NOMO-1 treated with DMSO at 0.1 percent for 48 hours (cell line): ENCODE data around the gene PGAP2.
A peak's percentile ranks its signal among the peaks of the same experiment; 100 is the strongest.
"Not testable (repeated sequence)": the region's sequence is repeated elsewhere in the genome, so short reads cannot be mapped to it uniquely, and the experiment has no call there.

Experiments used
- DNase-seq: peaks from one replicate; lab custom pipeline; 2025; ENCODE audit not compliant: unreplicated experiment; lab: John Stamatoyannopoulos, UW

Gene PGAP2

GRCh38 chr11:3803726-3804495, 4.4 kb upstream of the PGAP2 start:
- no peak for DNase-seq

- DNase-seq, result peak; percentile 81
Measured at GRCh38 chr11:3808861-3809623, 682 bp downstream of the PGAP2 start.

GRCh38 chr11:3809624-3809928, 1.2 kb downstream of the PGAP2 start:
- no peak for DNase-seq

- no peak for DNase-seq
Measured at GRCh38 chr11:3810446-3810845, 2.1 kb downstream of the PGAP2 start.

GRCh38 chr11:3810951-3811350, 2.6 kb downstream of the PGAP2 start:
- no peak for DNase-seq

GRCh38 chr11:3814832-3815231, 6.5 kb downstream of the PGAP2 start:
- not testable (repeated sequence) for DNase-seq

GRCh38 chr11:3815845-3816244, 7.5 kb downstream of the PGAP2 start:
- DNase-seq, result no peak

GRCh38 chr11:3816673-3817072, 8.3 kb downstream of the PGAP2 start:
- no peak for DNase-seq

- DNase-seq, result no peak
Measured at GRCh38 chr11:3817181-3817800, 8.9 kb downstream of the PGAP2 start.

GRCh38 chr11:3820971-3821370, 12.6 kb downstream of the PGAP2 start:
- no peak for DNase-seq

GRCh38 chr11:3822312-3822711, 14.0 kb downstream of the PGAP2 start:
- no peak for DNase-seq

GRCh38 chr11:3823303-3823702, 14.9 kb downstream of the PGAP2 start:
- no peak for DNase-seq

- DNase-seq, result no peak
Measured at GRCh38 chr11:3823762-3824506, 15.6 kb downstream of the PGAP2 start.

- DNase-seq, result peak; percentile 76
Measured at GRCh38 chr11:3824714-3825472, 16.5 kb downstream of the PGAP2 start.

- no peak for DNase-seq
Measured at GRCh38 chr11:3825473-3826154, 17.3 kb downstream of the PGAP2 start.

GRCh38 chr11:3826721-3827120, 18.4 kb downstream of the PGAP2 start:
- DNase-seq, result no peak

GRCh38 chr11:3827434-3828186, 19.2 kb downstream of the PGAP2 start:
- DNase-seq, result no peak

GRCh38 chr11:3830088-3830487, 21.7 kb downstream of the PGAP2 start:
- DNase-seq, result no peak

- peak; percentile 22 for DNase-seq
Measured at GRCh38 chr11:3830730-3831129, 22.4 kb downstream of the PGAP2 start.
